ENCODE data around the gene ASTN1.

ASTN1 gene

GRCh38 chr1:176996456-176997090 lies 167.9 kb downstream of the ASTN1 start:
- FAIRE-seq = no peak
- DNase-seq (ENCODE audit: insufficient read length, low spot score) = no peak

- no peak for DNase-seq (ENCODE audit: insufficient read length, low spot score)
- FAIRE-seq = no peak
These were observed 169.4 kb downstream of the ASTN1 start for GRCh38 chr1:176994931-176995596.

GRCh38 chr1:176993587-176993986 lies 170.9 kb downstream of the ASTN1 start:
- FAIRE-seq (no peak), DNase-seq (ENCODE audit: insufficient read length, low spot score) (no peak)

GRCh38 chr1:176989754-176990153 lies 174.8 kb downstream of the ASTN1 start:
- DNase-seq (ENCODE audit: insufficient read length, low spot score) = no peak
- FAIRE-seq = no peak

- FAIRE-seq = no peak
These were observed 175.5 kb downstream of the ASTN1 start for GRCh38 chr1:176989023-176989422.

GRCh38 chr1:176987016-176987415 lies 177.5 kb downstream of the ASTN1 start:
- no peak for FAIRE-seq

More at GRCh38 chr1:176989023-176989422, 175.5 kb downstream of the ASTN1 start:
- no peak for DNase-seq (ENCODE audit: insufficient read length, low spot score)

GRCh38 chr1:176983731-176984130 lies 180.8 kb downstream of the ASTN1 start:
- DNase-seq (ENCODE audit: insufficient read length, low spot score) (no peak), FAIRE-seq (no peak)

More at GRCh38 chr1:176987016-176987415, 177.5 kb downstream of the ASTN1 start:
- no peak for DNase-seq (ENCODE audit: insufficient read length, low spot score)

- FAIRE-seq = no peak
These were observed 187.7 kb downstream of the ASTN1 start for GRCh38 chr1:176976771-176977170.

GRCh38 chr1:176976225-176976624 lies 188.3 kb downstream of the ASTN1 start:
- DNase-seq (ENCODE audit: insufficient read length, low spot score) (no peak), FAIRE-seq (no peak)

More at GRCh38 chr1:176976771-176977170, 187.7 kb downstream of the ASTN1 start:
- no peak for DNase-seq (ENCODE audit: insufficient read length, low spot score)

- no peak for DNase-seq (ENCODE audit: insufficient read length, low spot score)
- no peak for FAIRE-seq
These were observed 199.8 kb downstream of the ASTN1 start for GRCh38 chr1:176964687-176965086.

GRCh38 chr1:176963181-176963580 lies 201.3 kb downstream of the ASTN1 start:
- no peak for FAIRE-seq
- DNase-seq (ENCODE audit: insufficient read length, low spot score) = no peak

- FAIRE-seq (no peak), DNase-seq (ENCODE audit: insufficient read length, low spot score) (no peak)
These were observed 202.8 kb downstream of the ASTN1 start for GRCh38 chr1:176961678-176962077.

GRCh38 chr1:176959191-176959820 lies 205.2 kb downstream of the ASTN1 start:
- FAIRE-seq (no peak), DNase-seq (ENCODE audit: insufficient read length, low spot score) (no peak)

GRCh38 chr1:176957603-176958002 lies 206.9 kb downstream of the ASTN1 start:
- FAIRE-seq (no peak), DNase-seq (ENCODE audit: insufficient read length, low spot score) (no peak)

- DNase-seq (ENCODE audit: insufficient read length, low spot score) = no peak
These were observed 210.3 kb downstream of the ASTN1 start for GRCh38 chr1:176954242-176954641.

GRCh38 chr1:176950736-176951324 lies 213.7 kb downstream of the ASTN1 start:
- DNase-seq (ENCODE audit: insufficient read length, low spot score) = no peak
- no peak for FAIRE-seq

More at GRCh38 chr1:176954242-176954641, 210.3 kb downstream of the ASTN1 start:
- no peak for FAIRE-seq

GRCh38 chr1:176949033-176949662 lies 215.4 kb downstream of the ASTN1 start:
- FAIRE-seq = peak; percentile 61
- peak; percentile 24 for DNase-seq (ENCODE audit: insufficient read length, low spot score)

- no peak for DNase-seq (ENCODE audit: insufficient read length, low spot score)
- FAIRE-seq = no peak
These were observed 219.9 kb downstream of the ASTN1 start for GRCh38 chr1:176944606-176945005.

GRCh38 chr1:176943783-176944182 lies 220.7 kb downstream of the ASTN1 start:
- DNase-seq (ENCODE audit: insufficient read length, low spot score) (no peak), FAIRE-seq (no peak)

GRCh38 chr1:176942346-176942745 lies 222.2 kb downstream of the ASTN1 start:
- no peak for DNase-seq (ENCODE audit: insufficient read length, low spot score)
- FAIRE-seq = no peak

GRCh38 chr1:176939993-176940392 lies 224.5 kb downstream of the ASTN1 start:
- FAIRE-seq (no peak), DNase-seq (ENCODE audit: insufficient read length, low spot score) (no peak)

All from GM19239 (cell line).